Measurements from ENCODE around the gene NRCAM.
"Not testable (repeated sequence)": the region's sequence is repeated elsewhere in the genome, so short reads cannot be mapped to it uniquely, and the experiment has no call there.

Gene NRCAM

DNA sequence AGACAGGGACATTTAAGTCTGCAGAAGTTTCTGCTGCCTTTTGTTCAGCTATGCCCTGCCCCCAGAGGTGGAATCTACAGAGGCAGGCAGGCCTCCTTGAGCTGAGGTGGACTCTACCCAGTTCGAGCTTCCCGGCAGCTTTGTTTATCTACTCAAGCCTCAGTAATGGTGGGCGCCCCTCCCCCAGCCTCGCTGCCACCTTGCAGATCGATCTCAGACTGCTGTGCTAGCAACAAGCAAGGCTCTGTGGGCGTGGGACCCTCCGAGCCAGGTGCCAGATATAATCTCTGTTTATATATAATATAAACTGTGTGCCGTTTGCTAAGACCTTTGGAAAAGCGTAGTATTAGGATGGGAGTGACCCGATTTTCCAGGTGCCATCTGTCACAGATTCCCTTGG, 63.1 kb downstream of the NRCAM start:
- DNase-seq: not testable (repeated sequence)

DNA sequence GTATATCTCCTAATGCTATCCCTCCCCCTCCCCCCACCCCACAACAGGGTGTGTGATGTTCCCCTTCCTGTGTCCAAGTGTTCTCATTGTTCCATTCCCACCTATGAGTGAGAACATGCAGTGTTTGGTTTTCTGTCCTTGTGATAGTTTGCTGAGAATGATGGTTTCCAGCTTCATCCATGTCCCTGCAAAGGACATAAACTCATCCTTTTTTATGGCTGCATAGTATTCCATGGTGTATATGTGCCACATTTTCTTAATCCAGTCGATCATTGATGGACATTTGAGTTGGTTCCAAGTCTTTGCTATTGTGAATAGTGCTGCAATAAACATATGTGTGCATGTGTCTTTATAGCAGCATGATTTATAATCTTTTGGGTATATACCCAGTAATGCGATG, 68.5 kb downstream of the NRCAM start:
- not testable (repeated sequence) for DNase-seq

DNA sequence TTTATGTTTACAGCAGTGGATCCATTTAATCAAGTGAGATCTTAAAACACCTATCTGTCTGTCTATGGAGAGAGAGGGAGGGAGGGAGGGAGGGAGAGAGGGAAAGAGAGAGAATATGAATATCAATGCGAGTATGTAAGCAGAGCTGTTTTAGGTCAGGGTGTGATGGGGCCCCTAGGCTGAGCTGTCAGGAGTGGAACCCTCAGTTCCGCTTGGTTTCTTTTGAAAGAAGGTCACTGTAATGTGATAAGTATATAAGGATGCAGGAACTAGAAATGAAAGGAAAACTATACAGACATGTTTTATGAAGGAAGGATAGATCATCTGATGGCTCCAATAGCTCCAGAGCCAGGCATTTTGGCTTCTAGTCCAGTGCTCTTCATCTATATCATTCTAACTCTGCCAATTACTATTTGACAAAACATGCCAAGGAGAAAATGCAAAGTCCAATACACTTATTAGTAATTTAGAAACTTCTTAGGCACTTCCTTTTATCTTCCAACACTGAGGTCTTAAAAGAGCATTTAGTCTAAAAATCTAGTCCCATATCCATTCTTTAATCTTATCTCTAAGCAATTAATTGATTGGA, 70.3 kb downstream of the NRCAM start:
- DNase-seq: no peak

DNA sequence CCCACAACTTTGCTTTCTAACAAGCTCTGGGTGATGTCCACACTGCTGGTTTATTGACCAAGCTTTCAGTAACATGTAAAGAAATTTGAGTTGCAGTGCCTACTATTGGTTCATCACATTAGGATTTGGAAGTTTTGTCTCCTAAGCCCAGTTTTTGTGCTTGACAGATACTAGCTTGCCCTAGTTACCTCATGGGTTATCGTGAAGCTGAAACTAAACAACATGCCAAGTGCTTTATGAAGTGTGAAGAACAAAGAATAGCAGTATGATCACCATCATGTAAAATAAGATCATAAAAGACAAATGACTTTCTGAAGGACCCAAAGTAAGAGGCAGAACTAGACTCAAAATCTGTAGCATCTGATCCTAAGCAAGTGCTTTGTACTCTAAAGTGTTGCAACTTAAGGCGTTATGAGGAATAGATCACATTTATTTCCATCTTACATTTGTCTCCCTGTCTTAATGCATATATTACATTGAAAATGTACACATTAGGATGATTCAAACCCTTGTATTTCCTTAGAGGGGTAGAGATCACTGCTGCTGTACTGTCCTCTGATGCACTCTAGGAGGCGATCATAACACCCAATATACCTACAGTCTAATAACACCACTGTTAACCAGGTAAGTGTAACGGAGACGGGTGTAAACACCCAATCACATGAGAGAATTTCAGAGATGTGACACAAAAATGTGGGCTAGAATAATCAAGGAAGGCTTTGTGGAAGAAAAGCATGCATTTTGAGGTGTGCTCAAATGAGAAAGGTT, 71.3 kb downstream of the NRCAM start:
- no peak for DNase-seq

DNA sequence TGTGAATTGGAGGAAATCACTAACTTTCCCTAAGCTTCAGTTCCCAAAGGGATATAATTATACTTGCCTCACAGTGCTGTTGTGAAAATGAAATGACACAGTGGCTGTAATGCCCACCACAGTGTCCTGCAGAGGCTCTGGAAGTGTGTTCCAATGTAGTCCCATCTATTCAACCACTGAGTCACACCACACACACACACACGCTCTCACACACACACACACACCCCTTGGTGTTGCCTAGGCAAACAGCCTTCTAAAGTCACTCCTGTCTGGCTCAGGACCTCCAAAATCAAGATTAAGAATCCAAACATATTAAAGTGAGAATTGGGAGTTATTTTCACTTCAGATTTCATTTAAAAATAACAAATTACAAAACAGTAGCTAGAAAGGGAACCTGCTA, 73.3 kb downstream of the NRCAM start:
- DNase-seq: no peak

DNA sequence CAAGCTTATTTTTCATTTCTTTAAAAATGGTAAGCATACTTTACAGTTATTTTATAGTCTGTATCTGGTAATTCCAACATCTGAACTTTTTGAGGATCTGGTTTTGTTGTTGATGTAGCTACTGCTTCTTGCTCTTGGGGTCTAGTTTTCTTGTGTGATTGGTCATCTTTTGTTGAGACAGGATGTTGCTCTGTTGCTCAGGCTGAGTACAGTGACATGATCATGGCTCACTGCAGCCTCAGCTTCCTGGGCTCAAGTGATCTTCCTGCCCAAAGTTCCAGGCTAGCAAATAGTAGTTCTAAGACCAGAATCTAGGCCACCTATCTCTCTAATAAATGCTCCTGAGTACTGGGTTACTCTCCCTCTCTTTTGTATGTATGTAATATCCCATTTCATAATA, 75.7 kb downstream of the NRCAM start:
- DNase-seq: no peak

DNA sequence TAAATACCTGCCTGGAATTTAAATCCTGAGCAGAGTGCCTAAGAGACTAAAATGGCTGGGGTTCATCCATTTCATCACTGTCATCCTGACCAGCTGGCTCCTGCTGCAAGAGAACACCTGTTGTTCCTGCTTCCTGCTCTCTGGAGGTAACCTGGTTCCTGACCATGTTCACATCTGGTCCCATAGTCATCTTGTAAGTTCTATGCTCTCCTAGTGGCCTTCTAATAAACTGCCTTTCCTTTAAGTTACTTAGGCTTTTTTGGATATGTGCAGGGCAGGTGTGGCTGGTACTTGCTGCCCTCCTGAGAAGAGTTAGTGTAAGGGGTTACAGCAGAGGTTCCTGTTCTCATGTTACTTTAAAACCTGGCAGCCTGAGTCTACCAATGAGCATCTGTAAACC, 80.0 kb downstream of the NRCAM start:
- no peak for DNase-seq

DNA sequence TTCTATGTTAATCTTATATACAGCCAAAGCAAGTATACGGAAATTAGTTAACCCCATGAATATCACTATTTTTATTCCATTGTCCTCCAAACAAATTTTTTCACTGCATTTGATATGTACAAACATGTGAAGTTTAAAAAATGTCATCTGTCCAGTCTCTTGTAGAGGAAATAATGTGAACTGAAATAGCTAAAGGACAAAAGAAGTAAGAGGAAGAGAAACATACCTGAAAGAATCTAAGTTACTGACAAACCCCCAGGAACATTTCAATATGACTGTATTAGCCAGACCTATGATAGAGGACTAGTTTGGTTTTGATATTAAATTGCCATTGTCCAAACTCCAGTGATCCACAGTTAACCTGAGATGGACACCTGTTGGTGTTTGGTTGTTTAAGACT, 80.6 kb downstream of the NRCAM start:
- no peak for DNase-seq

DNA sequence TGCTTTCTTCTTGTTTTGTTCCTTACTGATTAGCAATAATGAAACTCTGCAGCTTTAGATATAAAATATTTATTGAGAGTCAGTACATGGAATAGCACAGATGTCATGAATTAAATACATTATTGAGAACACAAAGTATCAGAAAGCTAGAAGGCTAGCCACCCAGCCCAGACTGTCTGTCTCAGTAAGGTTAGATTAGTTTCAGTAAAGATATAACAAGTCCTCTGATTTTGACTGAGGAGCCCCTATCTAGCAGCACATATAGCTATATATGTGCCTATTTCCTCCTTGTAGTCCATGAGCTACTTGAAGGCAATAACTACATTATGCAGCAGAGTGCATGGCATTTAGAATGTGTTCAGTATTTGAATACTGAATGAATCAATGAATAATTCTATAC, 81.3 kb downstream of the NRCAM start:
- no peak for DNase-seq

DNA sequence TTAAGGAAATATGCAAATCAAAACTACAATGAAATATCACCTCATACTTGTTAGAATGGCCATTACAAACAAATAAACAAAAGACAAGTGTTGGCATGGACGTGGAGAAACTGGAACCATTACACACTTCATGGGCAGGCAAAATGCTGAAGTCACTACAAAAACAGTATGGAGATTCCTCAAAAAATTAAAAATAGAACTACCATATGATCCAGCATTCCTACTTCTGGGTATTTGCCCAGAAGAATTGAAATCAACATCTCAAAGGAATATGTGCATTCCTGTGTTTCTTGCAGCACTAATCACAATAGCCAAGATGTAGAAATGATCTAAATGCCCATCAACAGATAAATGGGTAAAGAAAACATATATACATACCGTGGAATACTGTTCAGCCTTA, 83.6 kb downstream of the NRCAM start:
- no peak for DNase-seq

DNA sequence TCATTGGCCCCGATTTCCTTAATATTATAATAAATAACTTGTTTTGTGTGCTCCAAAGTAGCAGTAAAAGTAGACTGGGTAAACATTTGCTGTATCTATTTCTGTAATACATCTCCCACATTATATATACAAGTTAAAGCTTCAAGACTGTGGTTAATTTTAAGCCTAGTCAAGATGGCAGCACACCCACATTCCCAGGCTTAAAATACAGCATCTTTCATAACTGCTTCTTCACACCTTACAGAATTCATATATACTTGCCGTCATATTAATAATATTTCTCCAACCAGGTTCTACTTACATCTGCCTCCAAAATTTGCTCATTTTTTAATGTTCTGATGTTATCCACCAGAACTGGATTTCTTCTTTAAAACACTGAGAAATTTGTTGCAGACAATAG, 85.6 kb downstream of the NRCAM start:
- DNase-seq: no peak

DNA sequence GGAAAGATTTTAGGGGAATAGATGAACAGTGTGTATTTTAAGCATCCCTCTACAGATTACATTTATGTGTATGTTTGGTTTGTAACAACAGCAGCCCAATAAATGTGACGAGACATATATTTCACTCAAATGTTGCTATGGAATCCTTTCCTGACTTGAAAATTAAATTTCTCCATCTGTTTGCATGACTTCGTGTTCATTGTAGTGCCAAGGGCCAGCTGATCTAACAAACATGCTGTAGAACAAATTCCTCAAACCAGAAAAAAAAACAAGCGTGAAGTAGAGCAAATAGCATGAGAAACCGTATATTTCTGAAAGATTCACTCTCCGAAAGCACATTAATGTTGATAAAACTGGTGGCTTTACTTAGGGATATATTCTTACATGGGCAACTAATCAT, 87.8 kb downstream of the NRCAM start:
- DNase-seq: no peak

DNA sequence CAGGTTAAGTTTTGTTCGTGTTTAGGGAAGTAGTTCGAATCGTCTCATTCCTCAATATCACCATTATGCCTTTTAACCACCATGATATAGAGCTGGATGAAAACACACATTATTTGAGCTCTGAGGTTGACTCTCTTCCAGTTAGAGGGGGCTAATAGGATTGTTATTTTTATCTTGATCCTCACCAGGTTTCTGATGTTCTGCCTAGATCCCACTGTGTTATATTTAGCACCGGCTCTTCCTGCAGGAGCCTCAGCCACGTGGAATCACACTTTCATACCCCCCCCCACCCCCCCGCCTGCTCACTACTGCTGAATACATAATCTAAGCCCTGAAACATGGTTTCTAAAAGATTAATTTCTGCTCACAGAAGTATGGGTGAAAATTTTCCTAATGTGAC, 88.3 kb downstream of the NRCAM start:
- no peak for DNase-seq

DNA sequence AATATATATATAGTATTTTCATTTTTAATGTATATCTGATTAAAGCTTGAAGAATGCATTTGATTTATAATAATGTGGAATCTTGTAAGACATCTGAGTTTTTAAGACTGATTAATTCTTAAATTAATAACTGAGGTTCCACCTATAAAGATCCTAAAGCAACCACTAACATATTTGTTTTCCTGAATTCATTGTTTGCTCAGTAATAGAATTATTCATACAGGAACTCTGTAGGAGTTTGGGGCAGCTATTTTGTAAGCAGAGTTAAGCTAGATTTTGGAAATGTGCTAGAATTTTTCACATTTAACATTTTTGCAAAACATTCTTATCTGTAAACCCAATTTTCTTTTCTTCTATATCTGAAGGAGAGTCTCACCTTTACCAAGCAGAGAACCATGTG, 88.9 kb downstream of the NRCAM start:
- no peak for DNase-seq

DNA sequence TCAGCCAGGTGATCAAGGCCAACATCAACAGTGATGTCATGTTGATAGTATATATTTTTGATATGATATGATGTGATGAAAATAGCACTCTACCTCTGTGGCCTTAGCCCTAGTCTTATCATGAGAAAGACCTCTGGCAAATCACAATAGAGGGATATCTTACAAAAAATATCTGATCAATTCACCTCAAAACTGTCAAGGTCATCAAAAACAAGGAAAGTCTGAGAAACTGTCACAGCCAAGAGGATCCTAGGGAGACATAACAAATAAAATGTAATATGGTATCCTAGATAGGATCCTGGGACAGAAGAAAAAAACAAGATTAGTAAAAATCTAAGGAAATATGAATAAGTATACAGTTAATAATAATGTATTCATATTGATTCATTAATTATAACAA, 92.6 kb downstream of the NRCAM start:
- no peak for DNase-seq

DNA sequence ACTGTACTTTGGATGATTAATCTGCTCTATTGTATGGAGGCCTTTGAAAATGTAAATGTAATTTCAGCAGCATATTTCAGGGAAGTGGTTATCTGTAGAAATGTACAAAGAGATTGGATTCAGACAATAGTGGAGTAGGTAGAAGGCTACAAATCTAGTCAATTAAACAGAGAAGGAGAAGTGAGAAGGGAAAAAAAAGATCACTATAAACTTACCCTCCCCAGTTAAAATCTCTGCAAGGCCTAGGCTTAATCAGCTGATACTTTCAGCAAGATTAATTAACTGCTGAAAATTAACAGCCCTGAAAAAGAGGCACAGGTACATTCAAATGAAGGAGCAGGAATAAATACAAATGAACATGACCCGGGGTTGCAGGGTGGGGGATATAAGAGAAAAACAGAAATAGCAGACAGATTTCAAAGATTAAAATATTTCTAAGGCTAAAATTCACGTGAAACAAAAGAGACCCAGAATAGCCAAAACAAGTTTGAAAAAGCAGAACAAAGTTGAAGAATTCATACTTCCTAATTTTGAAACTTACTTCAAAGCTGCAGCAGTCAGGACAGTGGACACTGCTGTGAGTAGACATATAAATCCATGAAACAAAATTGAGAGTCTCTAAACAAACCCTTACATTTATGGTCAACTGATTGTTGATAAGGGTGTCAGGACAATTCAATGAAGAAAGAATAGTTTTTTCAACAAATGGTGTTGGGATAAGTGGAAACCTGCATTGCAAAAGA, 96.0 kb downstream of the NRCAM start:
- no peak for DNase-seq

DNA sequence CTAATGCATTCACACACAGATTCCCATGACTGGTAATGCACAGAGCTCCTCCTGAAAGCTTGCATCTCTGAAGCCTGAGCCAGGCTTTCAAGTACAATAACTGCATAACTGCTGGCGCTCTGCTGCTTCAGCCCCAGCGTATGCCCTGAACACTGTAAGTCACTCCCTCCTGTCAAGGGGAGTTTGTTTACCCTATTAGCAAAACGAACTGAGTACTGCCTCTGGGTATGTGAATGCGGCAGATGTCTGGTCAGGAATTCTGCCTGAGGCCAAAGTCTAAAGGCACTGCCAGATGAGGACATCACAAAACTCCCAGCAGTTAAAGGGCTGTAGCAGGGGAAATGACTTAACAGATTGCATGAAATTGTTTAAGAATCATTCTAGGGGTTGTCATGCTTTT, 97.7 kb downstream of the NRCAM start:
- DNase-seq: no peak

DNA sequence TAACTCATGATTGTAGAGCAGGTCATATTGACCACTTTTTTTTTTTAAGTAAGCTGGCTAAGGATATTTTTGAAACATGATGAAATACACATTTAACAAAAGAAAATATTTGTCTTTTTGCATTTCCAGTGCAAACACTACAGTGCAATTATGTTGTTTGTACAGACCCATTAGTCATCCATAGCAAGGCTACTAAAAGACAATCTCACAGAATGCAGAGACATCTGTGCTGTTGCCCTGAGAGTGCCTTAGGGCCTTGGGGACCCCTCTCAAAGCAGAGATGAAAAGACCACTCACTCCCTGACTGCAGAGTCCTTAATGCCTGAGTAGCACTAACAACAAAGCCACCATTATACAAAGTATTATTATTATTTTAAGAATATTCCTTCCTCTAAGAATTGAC, 104.5 kb downstream of the NRCAM start:
- no peak for DNase-seq

DNA sequence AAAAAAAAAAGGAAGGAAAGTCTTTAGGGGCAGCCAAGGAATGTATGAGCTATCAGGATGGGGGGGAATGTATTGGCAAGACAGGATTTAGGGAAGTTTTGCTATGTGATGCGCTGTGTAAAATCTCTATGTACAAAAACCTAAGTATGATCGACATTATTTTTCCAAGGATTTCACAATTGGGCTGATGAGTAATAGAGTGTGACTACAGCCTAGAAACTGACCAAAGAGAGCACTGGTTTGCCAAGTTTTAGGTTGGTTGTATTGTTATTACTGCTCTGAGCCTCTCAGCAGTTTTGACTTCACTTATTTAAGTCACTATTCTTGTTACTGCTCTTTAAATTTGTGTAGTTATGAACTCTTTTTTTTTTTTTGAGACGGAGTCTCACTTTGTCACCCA, 107.3 kb downstream of the NRCAM start:
- no peak for DNase-seq

DNA sequence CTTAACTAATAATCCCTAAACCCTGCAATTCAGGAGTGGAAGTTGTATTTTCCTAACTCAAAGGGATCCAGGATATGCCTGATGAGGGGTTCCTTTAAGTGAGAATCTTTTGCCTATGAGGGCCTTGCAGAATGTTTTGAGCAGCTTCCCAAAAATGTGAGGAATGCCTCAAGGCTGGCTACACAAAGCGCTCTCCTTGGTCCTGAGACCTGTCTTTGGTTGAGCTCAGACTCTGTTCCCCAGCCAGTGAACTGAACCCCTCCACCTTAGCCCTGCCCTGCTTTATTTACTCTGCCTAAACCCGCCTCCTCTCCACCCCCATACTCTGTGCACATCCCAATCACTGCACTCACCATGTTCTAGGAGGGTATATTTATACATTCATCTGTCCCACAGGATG, 108.6 kb downstream of the NRCAM start:
- DNase-seq: no peak

DNA sequence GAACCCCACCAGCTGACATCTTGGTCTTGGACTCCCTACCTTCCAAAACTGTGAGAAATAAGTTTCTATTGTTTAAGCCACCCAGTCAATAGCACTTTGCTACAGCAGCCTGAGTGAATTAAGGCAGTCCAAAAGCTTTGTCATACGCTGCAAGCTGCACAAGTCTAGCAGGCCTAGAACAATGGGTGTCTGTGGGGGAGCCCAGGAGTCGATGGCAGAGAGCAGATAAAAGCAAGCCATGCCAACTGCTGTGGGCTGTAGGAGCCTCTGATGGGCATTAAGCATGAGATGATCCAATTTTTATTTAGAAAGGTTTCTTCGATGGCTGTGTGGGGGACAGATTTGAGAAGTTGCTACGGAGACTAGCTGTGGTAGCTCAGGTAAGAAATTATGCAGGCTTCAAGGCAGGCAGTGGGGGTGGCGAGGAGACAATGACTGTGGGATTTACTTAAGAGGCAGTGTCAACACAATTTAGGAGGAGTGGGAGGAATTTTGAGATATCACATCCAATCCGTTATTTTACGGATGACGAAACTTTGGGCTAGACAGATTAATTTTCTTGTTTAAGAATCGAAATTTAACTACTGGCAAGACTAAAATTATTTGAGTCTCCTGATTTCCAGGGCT, 110.4 kb downstream of the NRCAM start:
- no peak for DNase-seq

DNA sequence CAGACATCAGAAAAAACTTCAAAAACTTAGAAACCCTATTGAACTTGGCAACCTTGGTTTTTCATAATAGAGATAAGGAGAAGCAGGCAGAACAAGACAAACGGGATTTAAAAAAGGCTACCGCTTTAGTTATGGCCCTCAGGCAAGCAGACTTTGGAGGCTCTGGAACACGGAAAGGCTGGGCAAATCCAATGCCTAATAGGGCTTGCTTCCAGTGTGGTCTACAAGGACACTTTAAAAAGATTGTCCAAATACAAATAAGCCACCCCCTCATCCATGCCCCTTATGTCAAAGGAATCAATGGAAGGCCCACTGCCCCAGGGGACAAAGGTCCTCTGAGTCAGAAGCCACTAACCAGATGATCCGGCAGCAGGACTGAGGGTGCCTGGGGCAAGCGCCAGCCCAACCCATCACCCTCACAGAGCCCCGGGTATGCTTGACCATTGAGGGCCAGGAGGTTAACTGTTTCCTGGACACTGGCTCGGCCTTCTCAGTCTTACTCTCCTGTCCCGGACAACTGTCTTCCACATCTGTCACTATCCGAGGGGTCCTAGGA, 115.3 kb downstream of the NRCAM start:
- no peak for DNase-seq

DNA sequence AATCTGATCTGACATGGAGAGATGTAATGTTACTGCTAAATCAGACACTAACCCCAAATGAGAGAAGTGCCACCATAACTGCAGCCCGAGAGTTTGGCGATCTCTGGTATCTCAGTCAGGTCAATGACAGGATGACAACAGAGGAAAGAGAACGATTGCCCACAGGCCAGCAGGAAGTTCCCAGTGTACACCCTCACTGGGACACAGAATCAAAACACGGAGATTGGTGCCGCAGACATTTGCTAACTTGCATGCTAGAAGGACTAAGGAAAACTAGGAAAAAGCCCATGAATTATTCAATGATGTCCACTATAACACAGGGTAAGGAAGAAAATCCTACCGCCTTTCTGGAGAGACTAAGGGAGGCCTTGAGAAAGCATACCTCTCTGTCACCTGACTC, 115.8 kb downstream of the NRCAM start:
- not testable (repeated sequence) for DNase-seq
